ENCODE measurements around the gene ITGAD.

The ITGAD gene

GRCh38 chr16:31352376-31353115 is 40.6 kb upstream of the ITGAD start:
- no peaks in the 10 kb centered on the region for H3K9me3 ChIP-seq (ENCODE audit: control insufficient read depth, insufficient read depth, low read depth, low read length)
- H3K36me3 ChIP-seq (ENCODE audit: control insufficient read depth in 2 of 2, insufficient read depth in 1 of 2, low read length in 2 of 2) = no peaks in the 10 kb centered on the region
- ChIA-PET POLR2A (no interaction called here), CTCF (no interaction called here)
- no peak overlapping the region for H3K27ac ChIP-seq (ENCODE audit: extremely low read depth, low read depth, low read length)
- H3K4me1 ChIP-seq (ENCODE audit: control insufficient read depth, insufficient read depth, low read length) = no peaks in the 10 kb centered on the region
- H3K4me3 ChIP-seq (ENCODE audit: low read depth, low read length) = no peak overlapping the region
- TF ChIP-seq TRIM28 (IDR thresholded peaks at IDR 0.05; ENCODE audit: borderline replicate concordance, low read length) = no peak
- TF ChIP-seq ZNF239 (tag by site-specific recombination; IDR thresholded peaks at IDR 0.05) = no peak
- TF ChIP-seq GLIS1 (tag by site-specific recombination; IDR thresholded peaks at IDR 0.05) = no peak
- TF ChIP-seq HOXC10 (CRISPR knock-in tag; IDR thresholded peaks at IDR 0.05) = no peak
- no peak for TF ChIP-seq ZNF747 (tag by site-specific recombination; IDR thresholded peaks at IDR 0.05)
- TF ChIP-seq ZNF18 (tag by site-specific recombination; IDR thresholded peaks at IDR 0.05) = no peak
- no peak for TF ChIP-seq ZNF10 (tag by site-specific recombination; IDR thresholded peaks at IDR 0.05)
- TF ChIP-seq ZNF768 (tag by site-specific recombination; IDR thresholded peaks at IDR 0.05) = no peak
- TF ChIP-seq BCL11B (tag by site-specific recombination; IDR thresholded peaks at IDR 0.05; ENCODE audit: low read depth) = no peak
- no peak for TF ChIP-seq ZNF621 (tag by site-specific recombination; IDR thresholded peaks at IDR 0.05)
- no peak for TF ChIP-seq KLF17 (tag by site-specific recombination; IDR thresholded peaks at IDR 0.05)
- TF ChIP-seq ZNF391 (tag by site-specific recombination; IDR thresholded peaks at IDR 0.05; ENCODE audit: borderline replicate concordance, low read depth) = no peak
- no peak for TF ChIP-seq ZNF704 (tag by site-specific recombination; IDR thresholded peaks at IDR 0.05)
- TF ChIP-seq ATF2 (tag by site-specific recombination; IDR thresholded peaks at IDR 0.05; ENCODE audit: low read depth) = no peak

GRCh38 chr16:31354394-31355291 is 38.5 kb upstream of the ITGAD start, which contains the start of gene ITGAX:
Gene ITGAX (plus strand): TSS chr16:31355176. CDS start chr16:31355255, 79 bp downstream.
- Histone ChIP-seq H3K9me3 (ENCODE audit: control insufficient read depth, insufficient read depth, low read depth, low read length) (no peaks in the 10 kb centered on the region), H3K4me3 (ENCODE audit: low read depth, low read length) (no peak within 1 kb of the TSS), H3K36me3 (ENCODE audit: control insufficient read depth in 2 of 2, insufficient read depth in 1 of 2, low read length in 2 of 2) (no peaks in the 10 kb centered on the region), H3K27ac (ENCODE audit: extremely low read depth, low read depth, low read length) (no peak within 1 kb of the TSS), H3K4me1 (ENCODE audit: control insufficient read depth, insufficient read depth, low read length) (no peaks in the 10 kb centered on the region)
- ChIA-PET CTCF (interaction anchor here (0.8 to 1.2 kb wide), 2 partner anchors 27 to 49 kb away, joined by 3 read pairs; no protein-coding TSS in a partner anchor), POLR2A (interaction anchor here (0.5 to 0.6 kb wide), 2 partner anchors 114 to 296 kb away, joined by 3 read pairs; no protein-coding TSS in a partner anchor)
- TF ChIP-seq ZNF621 (tag by site-specific recombination; IDR thresholded peaks at IDR 0.05) = no peak
- no peak for TF ChIP-seq ZNF518A (tag by site-specific recombination; conservative IDR thresholded peaks at IDR 0.05; ENCODE audit: low read depth)
- no peak for TF ChIP-seq ZNF148 (tag by site-specific recombination; IDR thresholded peaks at IDR 0.05; ENCODE audit: borderline replicate concordance)
